Measurements from ENCODE around the gene HLA-DPA1. TPM values are rescaled to one million over a fixed set of nuclear protein-coding genes. Genes with fewer than 3 reads are reported as not detected.

Gene HLA-DPA1
- total RNA-seq, 1 experiment from 2014 or later, result not detected

DNA sequence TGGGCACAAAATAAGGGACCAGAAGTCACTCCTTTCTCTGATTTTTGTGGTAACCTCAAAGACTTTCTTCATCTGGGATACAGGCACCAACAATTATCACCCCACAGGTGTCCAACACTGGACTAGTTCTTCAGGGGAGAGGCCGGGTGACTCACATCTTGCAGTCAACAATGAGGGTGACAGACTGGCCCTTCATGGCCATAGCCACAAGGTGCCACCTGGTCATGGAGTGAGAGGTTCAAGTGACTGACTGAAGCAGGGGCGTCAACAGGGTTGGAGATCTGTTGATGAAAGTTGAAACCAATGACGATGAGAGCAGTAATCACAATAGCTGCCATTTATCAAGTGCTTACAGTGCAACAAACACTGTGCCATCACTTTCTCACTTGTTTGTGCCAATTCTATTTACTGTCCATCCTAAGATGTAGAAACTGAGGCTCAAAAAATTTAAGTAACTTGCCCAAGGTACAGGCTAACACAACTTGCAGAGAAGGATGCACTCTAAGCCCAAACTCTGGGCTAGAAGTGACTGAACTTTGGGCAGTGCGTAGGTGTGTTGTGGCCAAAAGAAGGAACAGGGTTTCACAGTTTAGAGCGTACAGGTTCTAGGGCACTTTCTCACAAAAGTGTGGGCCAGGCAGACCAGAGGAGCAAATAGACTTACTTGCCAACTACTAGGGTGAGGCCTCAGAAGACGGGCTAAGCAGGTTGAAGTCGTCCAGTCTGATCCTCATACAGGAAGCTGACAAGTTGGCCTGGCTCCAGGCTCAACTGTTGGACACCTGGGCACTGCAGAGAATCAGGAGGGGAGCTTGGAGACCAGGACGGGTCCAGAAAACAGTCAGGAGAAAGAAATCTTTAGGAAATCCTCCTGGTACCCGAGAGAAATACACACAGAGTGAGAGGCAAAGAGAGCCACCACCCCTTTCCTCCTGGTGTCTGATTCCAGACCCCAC lies 32.7 kb upstream of the HLA-DPA1 start:
- H4K20me1 ChIP-seq (ENCODE audit: insufficient read depth), result no peaks in the 10 kb centered on the region
- no peaks in the 10 kb centered on the region for H3K36me3 ChIP-seq (ENCODE audit: low read depth)
- CTCF ChIA-PET, result interaction anchor here (1.0 kb wide), 1 partner anchor 20 kb away, joined by 5 read pairs; no protein-coding TSS in a partner anchor
- TF ChIP-seq EZH2 (IDR thresholded peaks at IDR 0.05; ENCODE audit: low read depth) (no peak), CTCF (conservative IDR thresholded peaks at IDR 0.05) (no peak)
- POLR2A ChIA-PET (ENCODE audit: unreplicated experiment), result no interaction called here
- BruUV-seq (replicated peaks), result no TSS peak
- peaks cover 41% of the 10 kb centered on the region for H3K27me3 ChIP-seq (ENCODE audit: insufficient read depth, low read depth)
- no peaks in the 10 kb centered on the region for H3F3A ChIP-seq (ENCODE audit: insufficient read depth, low read depth)
- H3K4me1 ChIP-seq (replicated peaks; ENCODE audit: insufficient read depth), result no peaks in the 10 kb centered on the region
- intact Hi-C loops (cut with micrococcal nuclease; ENCODE audit: unreplicated experiment), result no loop called here
- no peak overlapping the region for H3K4me2 ChIP-seq
- H2AFZ ChIP-seq, result no peak overlapping the region
- H3K9me3 ChIP-seq (ENCODE audit: insufficient read depth, low read depth), result no peaks in the 10 kb centered on the region
- H3K4me3 ChIP-seq, result no peak overlapping the region
- no peak overlapping the region for H3K27ac ChIP-seq
- no peaks in the 10 kb centered on the region for H3K9me2 ChIP-seq (ENCODE audit: insufficient read depth)
- DNase-seq, result no peak
- no peaks in the 10 kb centered on the region for H3K79me2 ChIP-seq (ENCODE audit: low read depth)

- H3K4me1 ChIP-seq (replicated peaks; ENCODE audit: insufficient read depth), result no peaks in the 10 kb centered on the region
- H3K36me3 ChIP-seq (ENCODE audit: low read depth), result no peaks in the 10 kb centered on the region
- no peaks in the 10 kb centered on the region for H4K20me1 ChIP-seq (ENCODE audit: insufficient read depth)
- H3K27me3 ChIP-seq (ENCODE audit: insufficient read depth, low read depth), result peaks cover 34% of the 10 kb centered on the region
- no peaks in the 10 kb centered on the region for H3K9me2 ChIP-seq (ENCODE audit: insufficient read depth)
- 0 out of 2 replicates have a peak, but pooled peaks cover 6% of the 10 kb centered on the region for H3K9me3 ChIP-seq (ENCODE audit: insufficient read depth, low read depth)
- intact Hi-C loops (cut with micrococcal nuclease; ENCODE audit: unreplicated experiment), result no loop called here
- POLR2A ChIA-PET (ENCODE audit: unreplicated experiment), result no interaction called here
- H2AFZ ChIP-seq, result no peak overlapping the region
- H3K4me2 ChIP-seq, result no peak overlapping the region
- no peak for DNase-seq
- no peaks in the 10 kb centered on the region for H3K79me2 ChIP-seq (ENCODE audit: low read depth)
- BruUV-seq (replicated peaks), result no TSS peak
- H3K4me3 ChIP-seq, result no peak overlapping the region
- no peaks in the 10 kb centered on the region for H3F3A ChIP-seq (ENCODE audit: insufficient read depth, low read depth)
- H3K27ac ChIP-seq, result no peak overlapping the region
- CTCF ChIA-PET, result no interaction called here
- no peak for TF ChIP-seq EZH2 (IDR thresholded peaks at IDR 0.05; ENCODE audit: low read depth)
- TF ChIP-seq CTCF (conservative IDR thresholded peaks at IDR 0.05), result no peak
Measured at GRCh38 chr6:33105386-33105785, 31.9 kb upstream of the HLA-DPA1 start.

- H4K20me1 ChIP-seq (ENCODE audit: insufficient read depth), result no peaks in the 10 kb centered on the region
- no peaks in the 10 kb centered on the region for H3K9me2 ChIP-seq (ENCODE audit: insufficient read depth)
- no peak overlapping the region for H3K27ac ChIP-seq
- POLR2A ChIA-PET (ENCODE audit: unreplicated experiment), result no interaction called here
- no peaks in the 10 kb centered on the region for H3K79me2 ChIP-seq (ENCODE audit: low read depth)
- no TSS peak for BruUV-seq (replicated peaks)
- TF ChIP-seq EZH2 (IDR thresholded peaks at IDR 0.05; ENCODE audit: low read depth) (no peak), CTCF (conservative IDR thresholded peaks at IDR 0.05) (no peak)
- no peak for DNase-seq
- CTCF ChIA-PET, result no interaction called here
- 0 out of 2 replicates have a peak, but pooled peaks cover 11% of the 10 kb centered on the region for H3K9me3 ChIP-seq (ENCODE audit: insufficient read depth, low read depth)
- no peak overlapping the region for H2AFZ ChIP-seq
- intact Hi-C loops (cut with micrococcal nuclease; ENCODE audit: unreplicated experiment), result no loop called here
- H3K4me1 ChIP-seq (replicated peaks; ENCODE audit: insufficient read depth), result no peaks in the 10 kb centered on the region
- no peak overlapping the region for H3K4me2 ChIP-seq
- H3K4me3 ChIP-seq, result no peak overlapping the region
- peaks cover 29% of the 10 kb centered on the region for H3K27me3 ChIP-seq (ENCODE audit: insufficient read depth, low read depth)
- no peaks in the 10 kb centered on the region for H3F3A ChIP-seq (ENCODE audit: insufficient read depth, low read depth)
- no peaks in the 10 kb centered on the region for H3K36me3 ChIP-seq (ENCODE audit: low read depth)
Measured at GRCh38 chr6:33104887-33105286, 31.4 kb upstream of the HLA-DPA1 start.

Measured in PC-9 (cell line).